HG03439 (cell line): Measurements from ENCODE around the gene POLK.
"Not testable (repeated sequence)": the region's sequence is repeated elsewhere in the genome, so short reads cannot be mapped to it uniquely, and the experiment has no call there.

Experiments
- ATAC-seq: cut with Tn5 transposase; IDR thresholded peaks from one replicate; pipeline ENCODE4 v1.9.1; 2021; ENCODE audit warnings: mild to moderate bottlenecking, moderate library complexity; ENCODE audit not compliant: unreplicated experiment

Gene POLK

DNA sequence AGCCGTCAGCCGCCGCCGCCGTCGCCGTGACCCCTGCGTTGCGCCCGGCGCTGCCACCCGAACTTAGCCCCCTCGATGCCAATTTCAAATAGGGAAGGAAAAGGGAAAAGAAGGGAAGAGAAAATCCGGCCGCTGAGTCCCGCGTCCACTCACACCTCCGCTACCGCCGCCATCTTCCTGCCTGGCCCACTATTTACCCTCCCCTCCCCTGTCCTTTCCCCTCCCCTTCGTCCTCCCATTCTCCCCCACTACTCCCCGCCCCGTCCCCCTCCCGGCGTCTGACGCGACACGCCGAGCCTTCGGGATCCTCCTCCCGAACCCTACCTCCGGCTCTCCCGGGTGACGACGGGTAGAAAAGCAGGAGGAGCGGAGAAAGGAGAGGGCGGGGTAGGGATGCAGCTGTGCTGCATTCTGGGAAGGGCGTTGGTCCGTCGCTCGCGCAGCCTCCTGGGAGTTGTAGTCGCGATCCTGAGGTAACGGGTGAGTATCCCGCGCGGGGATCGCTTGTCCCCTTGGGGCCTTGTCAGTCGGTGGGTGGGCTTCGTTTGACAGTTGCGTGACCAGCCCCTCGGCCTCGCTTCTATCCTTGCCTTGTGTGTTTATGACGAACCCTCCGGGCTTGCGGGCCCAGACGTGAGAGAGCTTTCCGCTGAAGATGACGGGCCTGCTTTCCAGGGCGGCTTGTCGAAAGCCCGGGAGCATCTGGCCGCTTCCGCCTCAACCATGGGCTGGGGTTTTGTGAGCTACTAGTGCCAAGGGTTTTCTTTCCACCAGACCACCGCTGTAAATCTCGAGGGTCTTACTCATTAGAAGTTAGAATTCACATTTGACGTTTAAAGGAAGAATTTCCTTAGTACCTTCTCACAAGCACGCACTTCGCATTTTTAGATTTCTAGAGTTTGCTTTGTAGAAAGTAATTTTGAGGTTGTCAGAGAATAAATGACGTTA is at the start of gene POLK, which contains the start of gene CERT1:
POLK (plus strand) TSS at position 457 of the 948 bp plus-strand sequence.
CERT1 (minus strand) TSS at position 195 of the 948 bp plus-strand sequence. CDS start 422 bp downstream, outside the sequence.
- ATAC-seq, result peak; percentile 85

GRCh38 chr5:75463726-75464125 is 48.0 kb upstream of the POLK start:
- no peak for ATAC-seq

- no peak for ATAC-seq
Measured at GRCh38 chr5:75465480-75465879, 46.2 kb upstream of the POLK start.

- no peak for ATAC-seq
Measured at GRCh38 chr5:75466006-75466716, 45.5 kb upstream of the POLK start.

GRCh38 chr5:75468593-75468992 is 43.1 kb upstream of the POLK start:
- ATAC-seq, result no peak

DNA sequence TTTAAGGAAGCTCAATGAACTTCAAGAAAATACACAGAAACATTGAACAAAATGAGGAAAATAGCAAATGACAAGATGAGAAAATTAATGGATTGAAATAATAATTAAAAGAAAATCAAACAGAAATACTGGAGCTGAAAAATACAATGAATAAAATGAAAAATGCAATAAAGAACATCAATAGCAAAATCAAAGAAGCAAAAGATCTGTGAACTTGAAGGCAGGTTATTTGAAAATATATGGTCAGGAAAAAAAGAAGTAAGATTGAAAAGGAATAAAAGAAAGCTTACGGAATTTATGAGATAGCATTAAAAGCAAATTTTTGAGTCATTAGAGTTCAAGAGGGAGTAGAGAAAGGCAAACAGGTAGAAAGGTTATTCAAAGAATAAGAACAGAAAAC is 42.7 kb upstream of the POLK start:
- no peak for ATAC-seq

DNA sequence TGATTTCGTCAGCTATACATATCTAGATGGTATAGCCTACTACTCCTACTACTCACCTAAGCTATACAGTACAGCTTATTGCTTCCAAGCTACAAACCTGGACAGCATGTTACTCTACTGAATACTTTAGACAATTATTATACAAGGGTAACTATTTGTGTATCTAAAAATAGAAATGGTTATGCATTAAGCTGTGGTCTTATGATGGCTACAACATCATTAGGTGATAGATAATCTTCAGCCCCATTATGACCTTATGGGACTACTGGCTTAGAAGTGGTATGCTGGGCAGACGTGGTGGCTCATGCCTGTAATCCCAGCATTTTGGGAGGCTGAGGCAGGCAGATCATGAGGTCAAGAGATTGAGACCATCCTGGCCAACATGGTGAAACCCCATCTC is 40.5 kb upstream of the POLK start:
- ATAC-seq, result no peak

DNA sequence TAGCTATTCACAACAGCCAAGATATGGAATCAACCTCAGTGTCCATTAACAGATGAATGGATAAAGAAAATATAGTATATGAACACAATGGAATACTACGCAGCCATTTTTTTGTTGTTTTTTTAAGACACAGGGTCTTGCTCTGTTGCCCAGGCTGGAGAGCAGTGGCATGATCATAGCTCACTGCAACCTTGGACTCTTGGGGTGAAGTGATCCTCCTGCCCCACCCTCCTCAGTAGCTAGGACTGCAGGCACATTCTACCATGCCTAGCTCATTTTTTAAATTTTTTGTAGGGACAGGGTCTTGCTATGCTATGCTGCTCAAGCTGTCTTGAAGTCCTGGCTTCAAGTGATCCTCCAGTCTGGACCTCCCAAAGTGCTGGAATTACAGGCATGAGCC is 38.7 kb upstream of the POLK start:
- no peak for ATAC-seq

- no peak for ATAC-seq
Measured at GRCh38 chr5:75473463-75473862, 38.2 kb upstream of the POLK start.

DNA sequence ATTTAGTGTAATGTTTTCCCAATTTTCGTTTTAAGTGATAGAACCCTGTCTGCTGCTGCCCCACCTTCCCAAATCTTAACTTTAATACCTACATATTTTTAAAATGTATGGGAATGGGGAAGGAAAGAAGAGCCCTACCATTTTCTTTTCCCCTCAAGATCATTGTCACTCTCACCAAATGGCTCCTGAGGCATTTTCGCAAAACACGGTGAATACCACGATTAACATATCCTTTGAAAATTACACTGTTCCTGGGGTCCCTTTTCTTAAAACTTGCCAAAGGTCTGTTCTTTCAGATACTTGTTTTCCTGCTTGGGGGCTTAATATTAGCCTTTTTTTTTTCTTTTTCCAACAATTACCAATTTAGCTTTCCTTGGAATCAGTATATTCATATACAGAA is 36.3 kb upstream of the POLK start:
- no peak for ATAC-seq

DNA sequence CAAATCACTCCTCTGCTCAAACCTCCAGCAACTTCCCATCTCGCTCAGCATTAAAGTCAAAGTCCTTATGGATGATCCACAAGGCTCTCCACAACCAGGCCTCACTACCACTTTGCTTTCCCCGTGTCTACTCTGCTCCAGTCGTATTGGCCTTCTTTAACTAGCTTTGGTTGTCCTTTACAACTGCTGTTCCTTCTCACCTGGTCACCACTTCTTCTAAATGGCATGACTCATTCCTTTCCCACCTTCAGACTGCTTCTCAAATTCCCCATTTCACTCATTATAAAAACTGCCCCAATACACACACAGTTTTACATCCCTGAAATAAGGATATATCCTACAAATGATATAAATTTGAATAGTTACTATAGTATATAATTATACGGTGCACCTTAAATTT is 30.7 kb upstream of the POLK start:
- ATAC-seq, result no peak

DNA sequence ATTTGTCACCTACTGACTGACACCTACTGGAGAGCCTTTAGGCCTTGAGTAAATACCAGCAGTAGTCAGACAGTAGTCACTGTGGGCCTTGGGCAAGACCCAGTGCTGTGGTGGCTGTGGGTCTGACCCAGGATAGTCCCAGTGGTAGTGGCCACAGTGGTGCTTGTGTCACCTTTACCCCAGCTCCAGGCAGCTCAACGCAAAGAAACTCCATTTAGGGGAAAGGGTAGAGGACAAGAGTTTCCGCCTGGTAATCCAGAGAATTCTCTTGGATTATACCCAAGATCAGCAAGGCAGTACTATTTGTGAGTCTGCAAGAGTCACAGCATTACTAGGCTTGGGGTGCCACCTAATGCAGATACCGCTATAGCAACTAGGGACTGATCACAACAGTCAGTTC is 29.2 kb upstream of the POLK start:
- no peak for ATAC-seq

GRCh38 chr5:75484605-75485004 is 27.1 kb upstream of the POLK start:
- ATAC-seq, result no peak

DNA sequence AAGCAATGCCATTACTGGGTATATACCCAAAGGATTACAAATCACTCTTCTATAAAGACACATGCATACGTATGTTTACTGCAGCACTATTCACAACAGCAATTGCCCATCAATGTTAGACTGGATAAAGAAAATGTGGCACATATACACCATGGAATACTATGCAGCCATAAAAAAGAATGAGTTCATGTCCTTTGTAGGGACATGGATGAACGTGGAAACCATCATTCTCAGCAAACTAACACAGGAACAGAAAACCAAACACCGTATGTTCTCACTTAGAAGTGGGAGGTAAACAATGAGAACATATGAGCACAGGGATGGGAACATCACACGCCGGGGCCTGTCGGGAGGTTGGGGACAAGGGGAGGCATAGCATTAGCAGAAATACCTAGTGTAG is 21.8 kb upstream of the POLK start:
- ATAC-seq, result not testable (repeated sequence)

GRCh38 chr5:75491621-75492020 is 20.1 kb upstream of the POLK start:
- no peak for ATAC-seq

GRCh38 chr5:75496026-75496425 is 15.7 kb upstream of the POLK start:
- no peak for ATAC-seq

DNA sequence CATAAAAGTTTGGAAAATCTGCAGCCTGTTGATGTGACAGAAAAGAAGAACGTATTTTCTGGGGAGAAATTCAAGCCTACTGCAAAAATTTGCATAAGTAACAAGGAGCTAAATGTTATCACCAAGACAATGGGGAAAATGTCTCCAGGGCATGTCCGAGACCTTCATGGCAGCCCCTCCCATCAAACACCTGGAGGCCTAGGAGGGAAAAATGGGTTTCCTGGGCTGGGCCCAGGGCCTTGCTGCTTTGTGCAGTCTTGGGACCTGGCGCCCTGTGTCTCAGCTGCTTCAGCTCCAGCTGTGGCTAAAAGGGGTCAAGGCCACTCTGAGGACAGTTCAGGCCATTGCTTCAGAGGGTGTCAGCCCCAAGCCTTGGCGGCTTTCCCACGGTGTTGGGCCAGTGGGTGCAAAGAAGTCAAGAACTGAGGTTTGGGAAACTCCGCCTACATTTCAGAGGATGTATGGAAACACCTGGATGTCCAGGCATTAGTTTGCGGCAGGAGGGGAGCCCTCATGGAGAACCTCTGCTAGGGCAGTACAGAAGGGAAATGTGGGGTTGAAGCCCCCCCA is 13.4 kb upstream of the POLK start:
- ATAC-seq, result no peak

GRCh38 chr5:75498875-75499274 is 12.8 kb upstream of the POLK start:
- not testable (repeated sequence) for ATAC-seq

DNA sequence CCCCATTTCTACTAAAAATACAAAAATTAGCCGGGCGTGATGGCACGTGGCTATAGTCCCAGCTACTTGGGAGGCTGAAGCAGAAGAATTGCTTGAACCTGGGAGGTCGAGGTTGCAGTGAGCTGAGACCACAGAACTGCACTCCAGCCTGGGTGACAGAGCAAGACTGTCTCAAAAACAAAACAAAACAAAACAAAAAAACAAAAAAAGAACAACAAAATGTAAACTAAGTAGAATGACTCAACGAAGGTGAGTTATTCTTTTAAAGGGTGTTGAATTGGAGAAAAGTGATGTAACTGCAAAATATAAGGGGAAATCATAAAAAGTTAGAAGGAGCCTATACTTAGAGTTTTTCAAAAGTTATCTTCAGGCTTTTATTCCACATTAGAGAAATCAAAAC is 6.6 kb upstream of the POLK start:
- ATAC-seq, result not testable (repeated sequence)

DNA sequence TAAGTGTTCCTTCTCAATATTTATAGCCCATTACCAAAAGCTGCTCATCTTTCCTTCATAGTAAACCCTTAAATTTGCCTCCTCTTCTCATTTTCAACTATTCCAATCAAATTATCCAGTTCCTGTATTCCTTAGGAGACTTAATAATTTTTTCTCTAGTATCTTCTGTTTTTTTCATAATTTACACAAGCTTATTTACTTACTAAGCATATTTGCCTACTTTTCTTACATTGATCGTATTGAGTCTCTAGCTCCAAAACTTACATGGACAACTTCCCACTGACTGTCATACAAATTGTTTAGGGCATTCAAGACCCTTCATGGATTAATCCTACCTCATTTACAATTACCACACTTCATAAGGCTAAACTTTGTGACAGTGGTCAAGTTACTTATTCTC is 3.9 kb upstream of the POLK start:
- ATAC-seq, result no peak

GRCh38 chr5:75509546-75509945 is 2.1 kb upstream of the POLK start:
- no peak for ATAC-seq

DNA sequence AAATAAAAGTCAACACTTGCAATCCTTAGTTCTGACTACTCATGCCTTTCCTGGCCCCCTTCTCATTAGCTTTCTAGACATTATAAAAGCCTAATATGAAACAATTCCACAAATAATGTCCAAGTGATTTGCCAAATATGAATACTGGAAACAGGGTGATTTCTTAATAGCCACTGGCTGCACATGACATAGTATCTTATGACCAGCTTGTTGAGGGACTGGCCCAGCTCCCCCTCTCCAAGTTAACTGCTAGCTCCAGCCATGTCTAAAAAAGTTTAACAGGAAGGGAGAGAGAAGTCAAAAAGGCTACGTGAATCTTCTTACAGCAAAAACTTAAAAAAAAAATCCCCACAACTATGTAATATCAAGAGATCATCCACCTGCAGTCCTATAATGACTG is 1.7 kb upstream of the POLK start:
- ATAC-seq, result no peak
